Measurements from ENCODE around the gene FBXO21.

The FBXO21 gene

GRCh38 chr12:117188961-117189724 lies 1.1 kb downstream of the FBXO21 start:
- peaks cover 17% of the 10 kb centered on the region for H3K4me1 ChIP-seq (ENCODE audit: control insufficient read depth, low read length)
- peaks cover 48% of the 10 kb centered on the region for H3K36me3 ChIP-seq (ENCODE audit: control insufficient read depth, low read length)
- H3K4me3 ChIP-seq (ENCODE audit: low read length), result peak overlapping the region; percentile 73
- peaks cover 13% of the 10 kb centered on the region for H3K27me3 ChIP-seq (ENCODE audit: control insufficient read depth, low read length)
- peaks cover 54% of the 10 kb centered on the region for H3K79me2 ChIP-seq (ENCODE audit: control insufficient read depth, low read length)
- H3K9me3 ChIP-seq (ENCODE audit: control insufficient read depth, insufficient read depth, low read length), result no peaks in the 10 kb centered on the region; the same call in 1 of the 2 replicates
- H3K9me2 ChIP-seq (replicated peaks; ENCODE audit: control insufficient read depth, low read length), result no peaks in the 10 kb centered on the region
- H3K4me2 ChIP-seq (ENCODE audit: low read length), result peak overlapping the region; percentile 77
- no peaks in the 10 kb centered on the region for H3F3A ChIP-seq (ENCODE audit: control insufficient read depth, insufficient read depth)
- TF ChIP-seq EZH2phosphoT487 (IDR thresholded peaks at IDR 0.05; ENCODE audit: borderline replicate concordance, low read length) (no peak), CTCF (IDR thresholded peaks at IDR 0.05; ENCODE audit: low read depth, low read length, poor library complexity, severe bottlenecking) (peak; percentile 36)
- H3K27ac ChIP-seq (ENCODE audit: low read depth, low read length), result no peak overlapping the region
- H4K20me1 ChIP-seq (ENCODE audit: control insufficient read depth, insufficient read depth, low read depth, low read length), result peaks cover 3% of the 10 kb centered on the region

- Histone ChIP-seq H3F3A (ENCODE audit: control insufficient read depth, insufficient read depth) (no peaks in the 10 kb centered on the region), H3K27ac (ENCODE audit: low read depth, low read length) (no peak overlapping the region), H3K4me3 (ENCODE audit: low read length) (no peak overlapping the region), H3K27me3 (ENCODE audit: control insufficient read depth, low read length) (peaks cover 10% of the 10 kb centered on the region), H3K4me1 (ENCODE audit: control insufficient read depth, low read length) (peaks cover 17% of the 10 kb centered on the region), H3K36me3 (ENCODE audit: control insufficient read depth, low read length) (peaks cover 57% of the 10 kb centered on the region), H3K9me3 (ENCODE audit: control insufficient read depth, insufficient read depth, low read length) (no peaks in the 10 kb centered on the region; the same call in 1 of the 2 replicates), H3K79me2 (ENCODE audit: control insufficient read depth, low read length) (peaks cover 60% of the 10 kb centered on the region), H3K9me2 (replicated peaks; ENCODE audit: control insufficient read depth, low read length) (no peaks in the 10 kb centered on the region), H4K20me1 (ENCODE audit: control insufficient read depth, insufficient read depth, low read depth, low read length) (peaks cover 3% of the 10 kb centered on the region), H3K4me2 (ENCODE audit: low read length) (peak overlapping the region; percentile 12; the same call in 1 of the 2 replicates)
- TF ChIP-seq EZH2phosphoT487 (IDR thresholded peaks at IDR 0.05; ENCODE audit: borderline replicate concordance, low read length), result no peak
- TF ChIP-seq CTCF (IDR thresholded peaks at IDR 0.05; ENCODE audit: low read depth, low read length, poor library complexity, severe bottlenecking), result no peak
Observed at GRCh38 chr12:117188121-117188665, 2.1 kb downstream of the FBXO21 start.

GRCh38 chr12:117187421-117187820 lies 2.8 kb downstream of the FBXO21 start:
- H3K36me3 ChIP-seq (ENCODE audit: control insufficient read depth, low read length), result peaks cover 65% of the 10 kb centered on the region
- H3K4me2 ChIP-seq (ENCODE audit: low read length), result no peak overlapping the region
- H3K9me2 ChIP-seq (replicated peaks; ENCODE audit: control insufficient read depth, low read length), result no peaks in the 10 kb centered on the region
- H3K79me2 ChIP-seq (ENCODE audit: control insufficient read depth, low read length), result peaks cover 60% of the 10 kb centered on the region
- TF ChIP-seq EZH2phosphoT487 (IDR thresholded peaks at IDR 0.05; ENCODE audit: borderline replicate concordance, low read length) (no peak), CTCF (IDR thresholded peaks at IDR 0.05; ENCODE audit: low read depth, low read length, poor library complexity, severe bottlenecking) (no peak)
- peaks cover 17% of the 10 kb centered on the region for H3K4me1 ChIP-seq (ENCODE audit: control insufficient read depth, low read length)
- no peak overlapping the region for H3K4me3 ChIP-seq (ENCODE audit: low read length)
- H3K27ac ChIP-seq (ENCODE audit: low read depth, low read length), result no peak overlapping the region
- H3K27me3 ChIP-seq (ENCODE audit: control insufficient read depth, low read length), result peaks cover 10% of the 10 kb centered on the region
- H3K9me3 ChIP-seq (ENCODE audit: control insufficient read depth, insufficient read depth, low read length), result no peaks in the 10 kb centered on the region; the same call in 1 of the 2 replicates
- peaks cover 3% of the 10 kb centered on the region for H4K20me1 ChIP-seq (ENCODE audit: control insufficient read depth, insufficient read depth, low read depth, low read length)
- no peaks in the 10 kb centered on the region for H3F3A ChIP-seq (ENCODE audit: control insufficient read depth, insufficient read depth)

Data from DOHH2 (cell line).